Activated gamma-delta T cell treated with anti-CD3 and anti-CD28 coated beads, Interleukin-2, amount 50 U/mL, for 16 hours (primary cell): Measurements from ENCODE around the gene RNF213.

ENCODE experiments used
- DNase-seq: peaks from one replicate; pipeline ENCODE4 v3.0.0-alpha.2; 2020; ENCODE audit warnings: low read depth

Gene RNF213

GRCh38 chr17:80352216-80352895, 91.7 kb downstream of the RNF213 start:
- DNase-seq = no peak

GRCh38 chr17:80352991-80353665, 92.5 kb downstream of the RNF213 start:
- no peak for DNase-seq

DNA sequence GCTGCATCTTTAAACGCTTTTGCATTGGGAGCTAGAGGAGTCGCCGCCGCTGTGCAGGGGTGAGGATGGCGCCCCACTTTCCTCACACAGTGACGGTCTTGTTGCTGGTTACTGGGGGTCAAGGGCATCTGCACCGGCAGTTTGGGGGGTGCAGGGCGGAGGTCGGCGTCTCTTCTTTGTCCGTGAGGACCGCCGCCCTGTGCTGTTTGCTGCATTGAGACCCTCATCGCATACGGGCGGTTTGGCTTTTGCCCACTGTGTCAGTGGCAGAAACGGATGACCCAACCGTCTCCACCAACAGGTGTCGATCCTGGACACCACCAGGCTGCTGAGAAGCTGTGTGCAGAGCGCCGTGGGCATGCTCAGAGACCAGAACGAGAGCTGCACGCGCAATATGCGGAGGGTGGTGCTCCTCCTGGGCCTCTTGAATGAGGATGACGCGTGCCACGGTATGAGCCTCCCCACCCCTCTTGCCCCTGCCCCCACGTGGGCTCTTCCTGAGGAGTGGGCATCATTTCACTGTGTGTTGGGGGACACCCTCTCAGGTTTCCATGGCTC, 93.1 kb downstream of the RNF213 start:
- DNase-seq = no peak

- DNase-seq = no peak
Observed at GRCh38 chr17:80354336-80354735, 93.7 kb downstream of the RNF213 start.

DNA sequence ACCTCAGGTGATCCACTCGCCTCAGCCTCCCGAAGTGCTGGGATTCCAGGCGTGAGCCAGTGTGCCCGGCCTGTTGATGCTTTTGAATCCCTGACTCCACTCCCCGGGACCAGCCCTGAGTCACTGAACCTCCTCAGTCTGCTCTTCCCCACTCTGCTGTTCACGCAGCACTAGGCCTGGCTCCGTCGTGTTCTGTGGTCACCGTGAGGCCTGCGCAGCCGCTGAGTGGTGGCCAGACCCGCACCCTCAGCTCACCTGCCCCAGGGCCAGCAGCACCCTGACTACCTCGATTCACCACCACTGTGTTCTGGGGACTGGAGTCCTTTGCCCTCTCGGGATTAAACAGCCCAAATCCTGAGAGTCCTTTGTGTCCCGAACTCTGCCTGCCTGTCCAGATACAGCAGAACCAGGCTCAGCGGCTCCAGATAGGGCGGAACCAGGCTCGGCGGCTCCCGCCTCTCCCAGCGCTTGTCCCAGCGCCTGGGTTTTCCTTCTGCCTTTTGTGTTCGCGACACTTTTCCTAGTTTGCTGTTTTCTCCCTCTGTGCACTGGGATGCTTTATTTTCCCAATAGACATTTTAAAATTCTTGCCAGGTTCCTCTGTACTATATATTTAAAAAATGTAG, 95.7 kb downstream of the RNF213 start:
- no peak for DNase-seq

- no peak for DNase-seq
Observed at GRCh38 chr17:80358131-80358530, 97.5 kb downstream of the RNF213 start.

GRCh38 chr17:80358861-80359260, 98.2 kb downstream of the RNF213 start:
- DNase-seq = no peak

DNA sequence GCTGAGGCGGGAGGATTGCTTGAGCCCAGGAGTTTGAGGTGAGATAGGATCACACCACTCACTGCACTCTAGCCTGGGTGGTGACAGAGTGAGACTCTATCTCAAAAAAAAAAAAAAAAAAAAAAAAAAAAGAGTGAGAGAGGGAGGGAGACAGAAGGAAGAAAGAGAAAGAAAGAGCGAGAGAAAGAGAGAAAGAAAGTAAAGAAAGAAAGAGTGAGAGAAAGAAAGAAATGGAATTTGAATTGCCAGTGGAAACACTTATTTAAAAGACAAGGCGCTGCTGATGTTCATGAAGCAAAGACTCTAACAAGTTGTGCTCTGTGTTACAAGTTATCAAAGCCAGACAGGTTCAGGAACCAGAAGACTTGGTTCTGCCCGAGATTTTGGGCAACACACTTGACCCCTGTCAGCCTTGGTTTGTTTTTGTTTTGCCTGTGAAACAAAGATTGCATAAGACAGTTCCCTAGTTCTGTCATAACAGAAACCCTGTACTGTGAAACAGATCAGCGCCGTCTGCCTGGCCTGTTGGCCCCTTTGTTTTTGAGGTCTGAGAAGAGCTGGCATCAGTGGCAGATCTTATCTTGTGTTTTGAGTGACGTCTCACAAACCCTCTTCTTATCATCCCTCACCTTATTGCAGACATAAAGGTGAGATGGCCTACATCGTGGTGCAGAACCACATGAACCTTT, 98.9 kb downstream of the RNF213 start:
- DNase-seq = no peak

DNA sequence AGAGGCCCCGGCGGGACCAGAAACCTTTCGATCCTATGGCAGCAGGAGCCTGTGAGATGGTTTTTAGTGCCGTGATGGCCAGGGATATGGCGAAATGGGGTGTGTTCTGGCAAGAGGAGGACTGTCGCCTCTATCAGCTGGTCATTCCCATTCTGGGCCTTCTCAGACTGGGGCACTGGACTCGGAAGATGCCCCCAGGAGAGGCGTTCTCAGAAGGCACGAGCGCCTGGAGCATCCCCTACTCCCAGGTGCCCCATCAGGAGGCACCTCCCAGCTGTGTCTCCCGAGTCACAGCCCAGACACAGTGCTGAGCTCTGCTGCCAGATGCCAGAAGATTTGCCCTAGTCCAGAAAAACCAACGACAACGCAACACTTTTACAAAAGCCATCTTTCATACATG, 99.7 kb downstream of the RNF213 start:
- DNase-seq = no peak

GRCh38 chr17:80361495-80362220, 101.0 kb downstream of the RNF213 start:
- no peak for DNase-seq

DNA sequence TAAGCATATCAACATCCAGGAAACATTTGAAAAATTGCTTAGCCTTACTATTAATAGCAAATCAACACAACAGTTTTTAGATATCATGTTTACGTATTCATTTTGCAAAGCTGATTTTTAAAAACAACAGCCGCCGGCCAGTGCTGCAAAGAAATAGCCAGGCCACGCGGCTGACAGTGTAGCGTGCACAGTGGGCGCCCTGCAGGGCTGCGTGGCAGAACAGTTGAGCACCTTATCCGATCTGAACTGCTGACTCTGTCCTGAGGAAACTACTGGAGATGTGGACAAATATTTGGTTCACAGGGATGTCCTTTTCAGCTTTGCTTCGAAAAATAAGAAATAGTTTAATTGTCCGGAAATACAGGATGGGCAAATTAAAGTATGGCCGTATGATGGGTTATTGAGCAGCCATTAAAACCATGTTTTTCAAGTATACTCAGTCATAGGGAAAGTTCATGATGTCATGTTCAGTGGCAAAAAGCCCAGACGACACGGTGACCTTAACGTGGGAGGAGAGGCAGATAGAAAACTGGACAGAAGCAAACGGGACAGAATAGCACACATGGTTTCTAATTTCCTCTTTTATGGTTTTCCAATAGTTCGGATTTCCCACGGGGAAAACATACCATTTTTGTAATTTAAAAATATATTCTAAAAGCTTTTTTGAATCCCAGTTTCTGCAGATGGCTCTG, 101.9 kb downstream of the RNF213 start:
- DNase-seq = no peak

DNA sequence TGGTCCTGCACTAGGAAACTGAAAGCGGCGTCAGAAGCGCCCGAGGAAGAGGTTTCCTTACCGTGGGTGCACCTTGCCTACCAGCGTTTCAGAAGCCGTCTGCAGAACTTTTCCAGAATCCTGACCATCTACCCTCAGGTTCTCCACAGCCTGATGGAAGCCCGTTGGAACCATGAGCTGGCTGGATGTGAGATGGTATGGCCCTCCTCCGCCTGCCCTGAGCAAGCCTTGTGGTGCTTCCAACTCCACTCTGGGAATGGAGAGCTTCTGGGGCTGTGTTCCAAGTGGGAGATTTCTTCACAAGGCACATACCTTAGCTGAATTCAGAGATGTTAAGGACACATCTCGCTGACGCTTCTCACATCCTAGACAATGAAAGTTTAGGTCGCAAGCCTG, 102.5 kb downstream of the RNF213 start:
- no peak for DNase-seq

DNA sequence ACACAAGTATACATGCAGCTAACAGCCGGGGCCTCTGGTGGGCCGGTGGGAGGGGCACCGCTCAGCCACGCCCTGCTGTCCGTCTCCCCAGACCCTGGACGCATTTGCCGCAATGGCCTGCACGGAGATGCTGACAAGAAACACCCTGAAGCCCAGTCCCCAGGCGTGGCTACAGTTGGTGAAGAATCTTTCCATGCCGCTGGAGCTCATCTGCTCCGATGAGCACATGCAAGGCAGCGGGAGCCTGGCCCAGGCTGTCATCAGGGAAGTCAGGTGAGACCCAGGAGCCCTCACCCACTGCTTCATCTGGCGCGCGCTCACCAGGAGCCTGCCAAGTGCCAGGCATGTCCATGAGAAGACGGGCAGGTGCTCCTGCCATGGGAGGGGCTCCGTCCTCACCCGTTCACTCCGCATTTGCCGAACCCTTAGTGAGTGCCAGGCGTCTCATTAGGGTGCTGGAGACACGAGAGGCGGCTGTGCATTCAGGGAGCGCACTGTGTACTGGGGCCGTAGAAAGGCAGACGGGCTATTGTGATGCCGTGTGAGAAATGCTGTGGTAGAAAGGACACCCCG, 103.0 kb downstream of the RNF213 start:
- no peak for DNase-seq

DNA sequence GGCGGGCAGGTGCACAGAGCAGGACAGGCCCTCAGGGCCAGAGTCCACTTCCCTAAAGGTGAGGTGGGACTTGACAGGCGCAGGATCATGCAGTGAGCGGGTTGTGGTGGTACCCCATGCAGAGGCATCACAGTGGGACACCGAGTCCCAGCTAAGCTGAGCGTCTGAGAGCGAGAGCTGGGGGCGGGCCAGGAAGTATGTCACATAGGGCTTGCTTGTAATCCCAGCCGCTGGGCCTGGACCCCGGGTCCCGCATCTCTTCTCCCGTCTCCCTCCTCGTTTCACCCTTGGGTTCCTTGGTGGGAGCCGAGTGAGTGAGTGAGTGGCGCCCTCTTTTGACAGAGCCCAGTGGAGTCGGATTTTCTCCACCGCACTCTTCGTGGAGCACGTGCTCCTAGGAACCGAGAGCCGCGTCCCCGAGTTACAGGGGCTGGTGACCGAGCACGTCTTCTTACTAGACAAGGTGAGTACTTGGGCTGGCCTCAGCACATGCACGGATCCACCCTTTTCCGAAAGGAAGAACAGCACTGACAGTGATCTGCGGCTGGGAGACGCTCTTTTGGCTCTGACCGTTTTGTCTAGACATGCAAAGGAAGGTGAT, 103.5 kb downstream of the RNF213 start:
- DNase-seq = no peak

- DNase-seq = no peak
Observed at GRCh38 chr17:80365001-80365965, 104.6 kb downstream of the RNF213 start.

- DNase-seq = no peak
Observed at GRCh38 chr17:80365983-80366382, 105.3 kb downstream of the RNF213 start.

DNA sequence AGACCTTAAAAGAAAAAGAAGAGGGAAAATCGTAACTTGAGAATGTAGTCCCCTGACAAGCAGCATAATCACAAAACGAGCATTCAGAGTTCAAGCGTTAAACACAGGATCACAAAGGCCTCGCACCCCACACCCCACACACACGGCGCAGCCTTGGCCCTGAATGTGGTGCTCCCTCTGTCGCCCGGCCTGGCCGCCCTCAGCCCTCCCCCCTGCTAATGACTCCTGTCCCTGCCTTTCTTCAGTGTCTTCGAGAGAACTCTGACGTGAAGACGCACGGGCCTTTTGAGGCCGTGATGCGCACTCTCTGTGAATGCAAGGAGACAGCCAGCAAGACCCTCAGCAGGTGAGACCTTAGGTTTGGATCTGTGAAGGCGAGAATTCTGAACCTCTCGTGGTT, 106.9 kb downstream of the RNF213 start:
- DNase-seq = no peak

- no peak for DNase-seq
Observed at GRCh38 chr17:80371196-80371595, 110.5 kb downstream of the RNF213 start.

GRCh38 chr17:80372456-80372855, 111.8 kb downstream of the RNF213 start:
- DNase-seq = no peak
